RWPE1 (cell line): ENCODE measurements around the gene YIPF3.

Experiments
- CTCF ChIA-PET: fragments of 350-600 bp; sonication (Branson Sonifier 250); formaldehyde crosslinking; extraction: SDS; loops from one replicate; lab custom pipeline; 2021; lab: Yijun Ruan, JAX
- POLR2A ChIA-PET: fragments of 400-600 bp; formaldehyde crosslinking; extraction: SDS; loops from one replicate; lab custom pipeline; 2020; ENCODE audit warnings: antibody characterized with exemption; ENCODE audit not compliant: low non-redundant PET; lab: Yijun Ruan, JAX
- DNase-seq: peaks from one replicate; pipeline ENCODE4 v3.0.0; 2012; ENCODE audit warnings: low spot score
- H3K27ac ChIP-seq: fragments of 450-650 bp; 2 replicates; pipeline ENCODE4 v1.5.1; 2017
- TF ChIP-seq, protein P1 (sequence below): fragments of 450-650 bp; conservative IDR thresholded peaks from 2 replicates; pipeline ENCODE4 v1.5.1; 2017; ENCODE audit warnings: low read depth, mild to moderate bottlenecking

Gene YIPF3

DNA sequence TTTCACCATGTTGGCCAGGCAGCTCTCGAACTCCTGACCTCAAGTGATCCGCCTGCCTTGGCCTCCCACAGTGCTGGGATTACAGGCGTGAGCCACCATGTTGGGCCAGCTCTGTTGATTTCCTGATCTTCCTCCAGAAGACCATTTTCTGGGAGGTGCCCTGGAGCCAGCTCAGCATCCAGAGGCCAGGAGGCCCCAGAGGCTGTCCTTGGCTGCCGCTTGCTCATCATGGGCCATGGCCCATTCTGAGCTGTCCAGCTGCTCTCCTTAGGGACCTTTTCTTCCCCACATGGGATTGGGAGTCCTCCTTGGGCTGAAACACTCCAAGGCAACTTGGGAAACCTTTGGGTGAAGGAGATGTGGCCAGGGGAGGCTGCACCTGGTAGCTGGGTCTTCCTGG is 22.0 kb downstream of the YIPF3 start:
- ChIA-PET POLR2A (interaction anchor here (1.3 kb wide), 1 partner anchor 17 kb away, joined by 4 read pairs; the partner anchor contains the start of gene TJAP1), CTCF (interaction anchor here (0.6 to 3.3 kb wide), 7 partner anchors 12 to 373 kb away, joined by 3 to 39 read pairs (median 5); no protein-coding TSS in a partner anchor)
- H3K27ac ChIP-seq = peak overlapping the region; percentile 99
- TF ChIP-seq, protein P1, sequence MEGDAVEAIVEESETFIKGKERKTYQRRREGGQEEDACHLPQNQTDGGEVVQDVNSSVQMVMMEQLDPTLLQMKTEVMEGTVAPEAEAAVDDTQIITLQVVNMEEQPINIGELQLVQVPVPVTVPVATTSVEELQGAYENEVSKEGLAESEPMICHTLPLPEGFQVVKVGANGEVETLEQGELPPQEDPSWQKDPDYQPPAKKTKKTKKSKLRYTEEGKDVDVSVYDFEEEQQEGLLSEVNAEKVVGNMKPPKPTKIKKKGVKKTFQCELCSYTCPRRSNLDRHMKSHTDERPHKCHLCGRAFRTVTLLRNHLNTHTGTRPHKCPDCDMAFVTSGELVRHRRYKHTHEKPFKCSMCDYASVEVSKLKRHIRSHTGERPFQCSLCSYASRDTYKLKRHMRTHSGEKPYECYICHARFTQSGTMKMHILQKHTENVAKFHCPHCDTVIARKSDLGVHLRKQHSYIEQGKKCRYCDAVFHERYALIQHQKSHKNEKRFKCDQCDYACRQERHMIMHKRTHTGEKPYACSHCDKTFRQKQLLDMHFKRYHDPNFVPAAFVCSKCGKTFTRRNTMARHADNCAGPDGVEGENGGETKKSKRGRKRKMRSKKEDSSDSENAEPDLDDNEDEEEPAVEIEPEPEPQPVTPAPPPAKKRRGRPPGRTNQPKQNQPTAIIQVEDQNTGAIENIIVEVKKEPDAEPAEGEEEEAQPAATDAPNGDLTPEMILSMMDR = no peak
- no peak for DNase-seq

DNA sequence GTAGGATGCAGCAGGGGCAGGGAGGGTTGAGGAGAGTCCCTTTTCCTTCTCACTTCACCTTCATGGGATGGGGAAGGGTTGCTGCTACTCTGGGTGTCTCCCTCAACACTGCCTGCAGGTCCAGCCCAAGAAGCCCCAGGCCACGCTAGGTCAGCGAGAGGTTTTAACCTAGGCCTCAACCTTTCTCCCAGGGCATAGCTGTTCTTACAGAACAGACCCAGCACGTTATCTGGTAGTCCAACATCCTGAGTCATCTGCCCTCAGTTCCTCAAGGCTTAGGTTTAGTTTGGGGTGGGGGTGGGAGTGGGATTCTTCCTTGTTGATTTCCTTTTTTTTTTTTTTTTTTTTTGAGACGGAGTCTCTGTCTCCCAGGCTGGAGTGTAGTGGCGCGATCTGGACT is 22.4 kb downstream of the YIPF3 start:
- H3K27ac ChIP-seq = peak overlapping the region; percentile 99
- no peak for DNase-seq
- ChIA-PET CTCF (interaction anchor here (0.7 to 3.3 kb wide), 6 partner anchors 13 to 231 kb away, joined by 3 to 39 read pairs (median 4); no protein-coding TSS in a partner anchor), POLR2A (interaction anchor here (1.3 kb wide), 1 partner anchor 17 kb away, joined by 4 read pairs; the partner anchor contains the start of gene TJAP1)
- TF ChIP-seq, protein P1 = no peak

DNA sequence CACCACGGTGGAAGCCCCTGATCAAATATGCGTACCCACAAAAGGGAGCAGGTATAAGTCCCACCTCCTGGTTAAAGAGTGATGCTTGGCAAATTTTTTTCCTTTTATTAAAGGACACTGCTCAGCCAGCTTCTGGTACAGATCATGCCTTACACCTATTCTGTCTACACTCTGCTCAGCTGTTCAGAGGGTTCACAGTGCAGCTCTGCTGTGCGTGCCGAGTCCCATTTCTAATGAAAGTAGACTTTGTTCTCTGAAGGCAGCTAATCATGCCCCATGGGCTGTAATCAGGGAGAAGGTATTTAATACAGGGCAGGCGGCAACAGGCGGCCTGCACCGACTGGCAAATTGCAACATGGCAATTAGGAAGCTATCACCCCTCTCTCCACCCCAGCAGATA is 22.9 kb downstream of the YIPF3 start:
- DNase-seq = peak; percentile 55
- peak overlapping the region; percentile 99 for H3K27ac ChIP-seq
- ChIA-PET CTCF (interaction anchor here (0.7 to 1.3 kb wide), 5 partner anchors 8 to 230 kb away, joined by 3 to 6 read pairs (median 4); no protein-coding TSS in a partner anchor), POLR2A (interaction anchor here (1.3 kb wide), 1 partner anchor 16 kb away, joined by 4 read pairs; the partner anchor contains the start of gene TJAP1)
- TF ChIP-seq, protein P1 = no peak

DNA sequence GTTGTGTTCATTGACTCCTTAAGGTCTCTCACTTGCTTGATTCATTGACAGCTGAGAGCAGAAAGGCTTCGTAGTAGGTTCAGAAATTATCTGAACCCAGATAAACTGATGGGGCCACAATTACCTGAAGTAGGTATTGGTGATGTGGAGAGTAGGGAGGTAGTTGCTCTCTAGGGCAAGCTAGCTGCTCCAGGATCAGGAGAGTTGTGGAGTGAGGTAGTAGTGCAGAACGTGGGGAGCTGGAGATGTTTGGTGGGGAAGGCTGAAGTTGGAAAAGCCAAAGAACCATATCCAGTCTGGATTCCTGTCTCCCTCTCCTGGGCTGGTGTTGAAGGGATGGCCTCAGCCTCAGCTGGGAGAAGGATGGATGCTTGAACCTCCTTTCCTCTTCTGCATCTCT is 23.5 kb downstream of the YIPF3 start:
- H3K27ac ChIP-seq = peak overlapping the region; percentile 99
- ChIA-PET CTCF (interaction anchor here (0.7 to 1.0 kb wide), 2 partner anchors 8 to 95 kb away, joined by 3 read pairs; no protein-coding TSS in a partner anchor), POLR2A (no interaction called here)
- TF ChIP-seq, protein P1 = no peak
- DNase-seq = no peak

DNA sequence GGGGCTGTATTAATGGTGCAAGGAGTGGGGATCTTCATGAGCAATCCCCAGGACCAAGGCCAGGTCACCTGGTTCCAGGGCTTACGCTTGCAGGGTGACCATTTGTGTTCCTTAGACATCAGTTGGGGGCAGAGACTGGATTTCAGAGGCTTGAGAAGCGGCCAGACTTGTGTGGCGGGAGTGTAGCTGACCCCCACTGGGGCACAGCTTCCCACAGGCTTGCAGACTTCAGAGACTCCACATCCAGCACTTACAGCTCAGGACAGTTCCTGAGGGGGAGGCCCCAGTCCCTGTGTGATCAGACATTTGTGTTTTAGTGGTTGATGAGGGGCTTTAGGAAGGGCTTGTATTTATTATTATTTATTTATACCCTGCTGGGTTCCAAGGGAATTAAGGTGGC is 24.1 kb downstream of the YIPF3 start:
- CTCF ChIA-PET = interaction anchor here (0.6 to 1.4 kb wide), 4 partner anchors 14 to 229 kb away, joined by 3 to 6 read pairs (median 3); partner anchors contain the start of gene ABCC10
- no peak overlapping the region for H3K27ac ChIP-seq
- TF ChIP-seq, protein P1 = no peak
- POLR2A ChIA-PET = no interaction called here
- DNase-seq = no peak

DNA sequence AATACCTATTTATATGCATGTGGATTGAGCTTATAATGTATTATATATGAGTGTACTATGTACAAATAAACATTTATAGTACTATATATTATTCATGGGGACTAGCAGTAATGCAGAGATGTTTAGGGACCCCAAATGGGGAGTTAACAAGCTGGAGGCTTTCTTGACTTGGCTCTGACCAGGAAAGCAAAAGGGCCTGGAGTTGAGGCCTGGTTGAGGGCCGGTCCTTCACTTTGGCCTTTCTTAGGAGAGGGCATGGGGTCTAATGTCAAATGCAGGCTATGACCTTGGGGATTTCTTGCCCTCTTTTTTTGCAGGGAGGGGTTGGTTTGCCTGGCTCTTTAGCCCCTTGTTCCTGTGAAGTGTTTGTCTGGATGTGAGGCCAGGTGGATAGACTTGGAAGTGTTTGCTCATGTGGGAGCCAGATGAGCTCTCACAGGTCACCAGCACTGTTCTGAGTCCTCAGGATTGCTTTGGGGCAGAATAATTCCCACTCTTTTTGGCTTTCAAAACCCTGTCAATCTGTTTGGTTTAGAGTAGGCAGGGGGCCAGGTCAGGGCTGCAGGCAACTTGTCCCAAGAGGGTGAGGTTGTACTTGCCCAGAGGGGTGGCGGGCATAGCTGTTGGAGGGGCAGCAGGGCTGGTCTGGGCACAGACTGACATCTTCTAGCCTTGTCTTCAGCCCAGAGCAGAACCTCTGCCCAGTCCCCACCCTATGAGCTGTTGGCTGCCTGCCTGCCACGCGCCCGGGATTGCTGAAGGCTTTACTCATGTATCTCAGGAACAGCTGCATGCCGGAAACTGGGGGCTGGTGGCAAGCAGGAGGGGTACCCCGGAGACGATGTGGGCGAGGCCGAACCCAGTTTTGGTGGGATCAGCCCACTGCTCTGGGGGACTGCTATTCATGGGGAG is 24.7 kb downstream of the YIPF3 start:
- H3K27ac ChIP-seq = no peak overlapping the region
- TF ChIP-seq, protein P1 = no peak
- POLR2A ChIA-PET = no interaction called here
- peak; percentile 80 for DNase-seq
- CTCF ChIA-PET = interaction anchor here (0.6 to 1.4 kb wide), 4 partner anchors 15 to 228 kb away, joined by 3 to 6 read pairs (median 4); partner anchors contain the start of gene ABCC10
